ENCODE measurements around the gene CCR1.
A peak's percentile ranks its signal among the peaks of the same experiment; 100 is the strongest.

The CCR1 gene

GRCh38 chr3:46206282-46207015 lies 1.7 kb downstream of the CCR1 start:
- Histone ChIP-seq H3K36me3 (peaks cover 0 to 59% (median 15%) of the 10 kb centered on the region in 11 experiments; a peak in 13 of 22 replicates), H3K4me3 (peak overlapping the region in 6 of 10 experiments; percentile 47 to 79 (median 68); a peak in 11 of 20 replicates), H3K9me3 (replicated peaks in 1 of 11) (peaks cover 0 to 31% (median 0%) of the 10 kb centered on the region in 11 experiments; a peak in 6 of 22 replicates), H3K4me1 (peaks cover 14 to 92% (median 49%) of the 10 kb centered on the region in 10 experiments), H3K27me3 (no peaks in the 10 kb centered on the region), H4K20me1 (peaks cover 0 to 34% (median 0%) of the 10 kb centered on the region in 11 experiments; a peak in 4 of 22 replicates), H3K4me2 (peak overlapping the region in 7 of 11 experiments; percentile 69 to 99 (median 93); a peak in 12 of 22 replicates), H3K27ac (peak overlapping the region in 7 of 11 experiments; percentile 76 to 95 (median 87); a peak in 13 of 22 replicates), H3K9ac (peak overlapping the region in 5 of 11 experiments; percentile 80 to 93 (median 90); a peak in 10 of 22 replicates)
- TF ChIP-seq Cebpa-rat (IDR thresholded peaks at IDR 0.05): no peak

- H4K20me1 ChIP-seq: peaks cover 0 to 45% (median 0%) of the 10 kb centered on the region in 11 experiments; a peak in 4 of 22 replicates
- peaks cover 14 to 94% (median 48%) of the 10 kb centered on the region in 10 experiments for H3K4me1 ChIP-seq
- H3K4me2 ChIP-seq: peak overlapping the region in 7 of 11 experiments; percentile 9 to 99 (median 93); a peak in 12 of 22 replicates
- H3K9ac ChIP-seq: peak overlapping the region in 4 of 11 experiments; percentile 80 to 93 (median 92); a peak in 9 of 22 replicates
- TF ChIP-seq Cebpa-rat (IDR thresholded peaks at IDR 0.05): no peak
- peaks cover 0 to 39% (median 0%) of the 10 kb centered on the region in 11 experiments; a peak in 6 of 22 replicates for H3K9me3 ChIP-seq (replicated peaks in 1 of 11)
- peak overlapping the region in 6 of 11 experiments; percentile 84 to 95 (median 88); a peak in 12 of 22 replicates for H3K27ac ChIP-seq
- peaks cover 0 to 69% (median 15%) of the 10 kb centered on the region in 11 experiments; a peak in 13 of 22 replicates for H3K36me3 ChIP-seq
- H3K4me3 ChIP-seq: peak overlapping the region in 5 of 10 experiments; percentile 63 to 79 (median 68); a peak in 9 of 20 replicates
- H3K27me3 ChIP-seq: no peaks in the 10 kb centered on the region
Observed at GRCh38 chr3:46205286-46205960, 2.7 kb downstream of the CCR1 start.

- TF ChIP-seq Cebpa-rat (IDR thresholded peaks at IDR 0.05): no peak
- peaks cover 0 to 53% (median 0%) of the 10 kb centered on the region in 11 experiments; a peak in 4 of 22 replicates for H4K20me1 ChIP-seq
- no peak overlapping the region; a peak in 1 of 22 replicates for H3K9ac ChIP-seq
- peaks cover 11 to 85% (median 31%) of the 10 kb centered on the region in 10 experiments for H3K4me1 ChIP-seq
- H3K36me3 ChIP-seq: peaks cover 0 to 86% (median 15%) of the 10 kb centered on the region in 11 experiments; a peak in 13 of 22 replicates
- H3K27me3 ChIP-seq: no peaks in the 10 kb centered on the region
- peak overlapping the region in 4 of 10 experiments; percentile 41 to 79 (median 70); a peak in 7 of 20 replicates for H3K4me3 ChIP-seq
- H3K4me2 ChIP-seq: peak overlapping the region in 5 of 11 experiments; percentile 38 to 99 (median 93); a peak in 7 of 22 replicates
- H3K27ac ChIP-seq: no peak overlapping the region; a peak in 1 of 22 replicates
- peaks cover 0 to 47% (median 0%) of the 10 kb centered on the region in 11 experiments; a peak in 10 of 22 replicates for H3K9me3 ChIP-seq (replicated peaks in 1 of 11)
Observed at GRCh38 chr3:46203681-46204080, 4.4 kb downstream of the CCR1 start.

GRCh38 chr3:46202535-46202934 lies 5.6 kb downstream of the CCR1 start:
- Histone ChIP-seq H3K27ac (peak overlapping the region in 3 of 11 experiments; percentile 12 to 46 (median 36); a peak in 5 of 22 replicates), H3K4me3 (peak overlapping the region in 3 of 10 experiments; percentile 68 to 79 (median 73); a peak in 4 of 20 replicates), H4K20me1 (peaks cover 0 to 53% (median 0%) of the 10 kb centered on the region in 11 experiments; a peak in 4 of 22 replicates), H3K4me1 (peaks cover 0 to 79% (median 20%) of the 10 kb centered on the region in 10 experiments; a peak in 17 of 20 replicates), H3K4me2 (peak overlapping the region in 5 of 11 experiments; percentile 1 to 99 (median 93); a peak in 7 of 22 replicates), H3K27me3 (no peaks in the 10 kb centered on the region), H3K36me3 (peaks cover 0 to 95% (median 15%) of the 10 kb centered on the region in 11 experiments; a peak in 13 of 22 replicates), H3K9me3 (replicated peaks in 1 of 11) (peaks cover 0 to 58% (median 4%) of the 10 kb centered on the region in 11 experiments; a peak in 10 of 22 replicates), H3K9ac (peak overlapping the region in 1 of 11 experiments; percentile 32; a peak in 1 of 22 replicates)
- TF ChIP-seq Cebpa-rat (IDR thresholded peaks at IDR 0.05): no peak

GRCh38 chr3:46200790-46201189 lies 7.3 kb downstream of the CCR1 start:
- Histone ChIP-seq H3K4me1 (peaks cover 0 to 62% (median 6%) of the 10 kb centered on the region in 10 experiments; a peak in 10 of 20 replicates), H4K20me1 (peaks cover 0 to 53% (median 0%) of the 10 kb centered on the region in 11 experiments; a peak in 4 of 22 replicates), H3K27me3 (no peaks in the 10 kb centered on the region), H3K4me3 (peak overlapping the region in 1 of 10 experiments; percentile 11; a peak in 1 of 20 replicates), H3K9me3 (replicated peaks in 1 of 11) (peaks cover 0 to 76% (median 9%) of the 10 kb centered on the region in 11 experiments; a peak in 11 of 22 replicates), H3K4me2 (peak overlapping the region in 4 of 11 experiments; percentile 38 to 99 (median 96); a peak in 7 of 22 replicates), H3K27ac (peak overlapping the region in 2 of 11 experiments; percentile 18 to 25; a peak in 3 of 22 replicates), H3K36me3 (peaks cover 0 to 93% (median 15%) of the 10 kb centered on the region in 11 experiments; a peak in 13 of 22 replicates), H3K9ac (peak overlapping the region in 2 of 11 experiments; percentile 3 to 24; a peak in 2 of 22 replicates)
- no peak for TF ChIP-seq Cebpa-rat (IDR thresholded peaks at IDR 0.05)

GRCh38 chr3:46200211-46200610 lies 7.9 kb downstream of the CCR1 start:
- no peaks in the 10 kb centered on the region for H3K27me3 ChIP-seq

GRCh38 chr3:46196261-46196957 lies 11.7 kb downstream of the CCR1 start:
- no peak for TF ChIP-seq Cebpa-rat (IDR thresholded peaks at IDR 0.05)
- H3K4me3 ChIP-seq: no peak overlapping the region
- H3K4me1 ChIP-seq: peaks cover 0 to 45% (median 11%) of the 10 kb centered on the region in 10 experiments; a peak in 18 of 20 replicates
- peaks cover 0 to 18% (median 0%) of the 10 kb centered on the region in 11 experiments; a peak in 3 of 22 replicates for H4K20me1 ChIP-seq
- H3K4me2 ChIP-seq: no peak overlapping the region
- H3K36me3 ChIP-seq: peaks cover 0 to 63% (median 4%) of the 10 kb centered on the region in 11 experiments; a peak in 11 of 22 replicates
- no peak overlapping the region for H3K9ac ChIP-seq
- H3K27me3 ChIP-seq: no peaks in the 10 kb centered on the region
- H3K27ac ChIP-seq: 0 out of 22 replicates have a peak overlapping the region, but pooled peaks of 1 of the 11 experiments have one; percentile 5
- H3K9me3 ChIP-seq (replicated peaks in 1 of 11): peaks cover 26 to 75% (median 44%) of the 10 kb centered on the region in 11 experiments

More at GRCh38 chr3:46200211-46200610, 7.9 kb downstream of the CCR1 start:
- Histone ChIP-seq H3K9ac (peak overlapping the region in 1 of 11 experiments; percentile 18; a peak in 2 of 22 replicates), H3K4me3 (no peak overlapping the region), H3K9me3 (replicated peaks in 1 of 11) (peaks cover 1 to 81% (median 15%) of the 10 kb centered on the region in 11 experiments; a peak in 19 of 22 replicates), H4K20me1 (peaks cover 0 to 53% (median 0%) of the 10 kb centered on the region in 11 experiments; a peak in 4 of 22 replicates), H3K4me2 (peak overlapping the region in 2 of 11 experiments; percentile 3 to 99; a peak in 2 of 22 replicates), H3K4me1 (peaks cover 0 to 56% (median 3%) of the 10 kb centered on the region in 10 experiments; a peak in 10 of 20 replicates), H3K27ac (peak overlapping the region in 3 of 11 experiments; percentile 9 to 40 (median 23); a peak in 5 of 22 replicates), H3K36me3 (peaks cover 0 to 87% (median 15%) of the 10 kb centered on the region in 11 experiments; a peak in 13 of 22 replicates)
- TF ChIP-seq Cebpa-rat (IDR thresholded peaks at IDR 0.05): no peak

Data from BLaER1 treated with 17β-estradiol and CSF1 and Interleukin-3, amounts not matched to agents 10 nM and 100 nM (cell line).